CD4-positive, alpha-beta T cell treated with Interleukin-21 for 1 hour (primary cell): ENCODE data around the gene FKBP5.
A peak's percentile ranks its signal among the peaks of the same experiment; 100 is the strongest.
"Not testable (repeated sequence)": the region's sequence is repeated elsewhere in the genome, so short reads cannot be mapped to it uniquely, and the experiment has no call there.

Source experiments
- DNase-seq: peaks from one replicate; pipeline ENCODE4 v3.0.0-alpha.2; 2020

Gene FKBP5

GRCh38 chr6:35688605-35689322 is at the start of gene FKBP5:
TSS of gene FKBP5 (minus strand) at chr6:35688915. CDS start at chr6:35642824, 46,091 bp downstream.
- DNase-seq, result peak; percentile 88

- peak; percentile 82 for DNase-seq
Measured at GRCh38 chr6:35737413-35738211, 48.9 kb upstream of the FKBP5 start.

GRCh38 chr6:35736982-35737412 is 48.3 kb upstream of the FKBP5 start, which contains the start of gene ARMC12:
TSS of gene ARMC12 (plus strand) at chr6:35737032. CDS start at chr6:35737109, 77 bp downstream.
- no peak for DNase-seq

GRCh38 chr6:35736253-35736894 is 47.7 kb upstream of the FKBP5 start:
- peak; percentile 89 for DNase-seq

GRCh38 chr6:35735452-35735851 is 46.7 kb upstream of the FKBP5 start:
- DNase-seq, result no peak

- not testable (repeated sequence) for DNase-seq
Measured at GRCh38 chr6:35734319-35734718, 45.6 kb upstream of the FKBP5 start.

GRCh38 chr6:35733633-35734032 is 44.9 kb upstream of the FKBP5 start:
- DNase-seq, result no peak

GRCh38 chr6:35731736-35732532 is 43.2 kb upstream of the FKBP5 start:
- peak; percentile 93 for DNase-seq

GRCh38 chr6:35731414-35731735 is 42.7 kb upstream of the FKBP5 start:
- peak; percentile 93 for DNase-seq

GRCh38 chr6:35730745-35731413 is 42.2 kb upstream of the FKBP5 start:
- no peak for DNase-seq

- no peak for DNase-seq
Measured at GRCh38 chr6:35729722-35730121, 41.0 kb upstream of the FKBP5 start.

GRCh38 chr6:35728683-35729678 is 40.3 kb upstream of the FKBP5 start:
- peak; percentile 53 for DNase-seq

- peak; percentile 91 for DNase-seq
Measured at GRCh38 chr6:35727935-35728682, 39.4 kb upstream of the FKBP5 start.

- no peak for DNase-seq
Measured at GRCh38 chr6:35727231-35727934, 38.7 kb upstream of the FKBP5 start.

- DNase-seq, result no peak
Measured at GRCh38 chr6:35725721-35726438, 37.2 kb upstream of the FKBP5 start.

GRCh38 chr6:35725081-35725708 is 36.5 kb upstream of the FKBP5 start:
- DNase-seq, result no peak

- no peak for DNase-seq
Measured at GRCh38 chr6:35724471-35724870, 35.8 kb upstream of the FKBP5 start.

- no peak for DNase-seq
Measured at GRCh38 chr6:35724059-35724458, 35.3 kb upstream of the FKBP5 start.
